H9 (cell line): ENCODE results near the gene DSCAM. TPM values are rescaled to one million over a fixed set of nuclear protein-coding genes. Genes with fewer than 3 reads are reported as not detected.

Experiments
- DNase-seq: peaks from one replicate; pipeline ENCODE4 v3.0.0-alpha.2; 2017
- H2AFZ ChIP-seq: one replicate; pipeline ENCODE4 v1.6.1; 2013; ENCODE audit warnings: mild to moderate bottlenecking, low read length, control low read depth, moderate library complexity
- H2AK5ac ChIP-seq: 2 replicates; pipeline ENCODE4 v1.6.1; 2013; ENCODE audit warnings: low read length, control low read depth, mixed read lengths; ENCODE audit not compliant: insufficient read length
- H2BK120ac ChIP-seq: one replicate; pipeline ENCODE4 v1.6.1; 2013; ENCODE audit warnings: low read depth, mild to moderate bottlenecking, low read length, control low read depth, inconsistent platforms; ENCODE audit not compliant: poor library complexity, severe bottlenecking
- H2BK12ac ChIP-seq: 2 replicates; pipeline ENCODE4 v1.6.1; 2013; ENCODE audit warnings: low read length, control low read depth, mixed read lengths, low read depth; ENCODE audit not compliant: insufficient read length
- H2BK15ac ChIP-seq: 2 replicates; pipeline ENCODE4 v1.6.1; 2013; ENCODE audit warnings: low read depth, low read length, control low read depth
- H2BK20ac ChIP-seq: one replicate; pipeline ENCODE4 v1.6.1; 2013; ENCODE audit warnings: low read depth, mild to moderate bottlenecking, low read length, control low read depth, inconsistent platforms; ENCODE audit not compliant: poor library complexity, severe bottlenecking
- H2BK5ac ChIP-seq: 2 replicates; pipeline ENCODE4 v1.6.1; 2013; ENCODE audit warnings: low read length, control low read depth, mixed read lengths; ENCODE audit not compliant: insufficient read length
- H3K14ac ChIP-seq: 2 replicates; pipeline ENCODE4 v1.6.1; 2013; ENCODE audit warnings: low read length, control low read depth; ENCODE audit not compliant: insufficient read depth
- H3K18ac ChIP-seq: 2 replicates; pipeline ENCODE4 v1.6.1; 2013; ENCODE audit warnings: low read depth, mild to moderate bottlenecking, mixed read lengths, low read length, control low read depth; ENCODE audit not compliant: insufficient read length
- H3K23ac ChIP-seq: 2 replicates; pipeline ENCODE4 v1.6.1; 2013; ENCODE audit warnings: low read length, control low read depth, mixed read lengths, low read depth; ENCODE audit not compliant: insufficient read length
- H3K23me2 ChIP-seq: 2 replicates; pipeline ENCODE4 v1.6.1; 2013; ENCODE audit warnings: low read depth, mild to moderate bottlenecking, mixed read lengths, low read length, control low read depth; ENCODE audit not compliant: insufficient read length, poor library complexity, severe bottlenecking
- H3K27ac ChIP-seq: 2 replicates; pipeline ENCODE4 v1.5.1; 2013; ENCODE audit warnings: low read length, control low read depth, mixed read lengths, low read depth; ENCODE audit not compliant: insufficient read length
- H3K27me3 ChIP-seq: 2 replicates; pipeline ENCODE4 v1.6.1; 2013; ENCODE audit warnings: low read length, control low read depth, inconsistent platforms; ENCODE audit not compliant: insufficient read depth
- H3K4ac ChIP-seq: 2 replicates; pipeline ENCODE4 v1.6.1; 2013; ENCODE audit warnings: low read depth, mild to moderate bottlenecking, control low read depth, inconsistent platforms, low read length, moderate library complexity
- H3K4me1 ChIP-seq: 2 replicates; pipeline ENCODE4 v1.6.1; 2013; ENCODE audit warnings: low read length, control low read depth, inconsistent platforms; ENCODE audit not compliant: insufficient read depth
- H3K4me2 ChIP-seq: 2 replicates; pipeline ENCODE4 v1.6.1; 2013; ENCODE audit warnings: low read length, control low read depth, mixed read lengths; ENCODE audit not compliant: insufficient read length, insufficient read depth
- H3K56ac ChIP-seq: 2 replicates; pipeline ENCODE4 v1.6.1; 2013; ENCODE audit warnings: low read depth, mild to moderate bottlenecking, mixed read lengths, low read length, control low read depth; ENCODE audit not compliant: insufficient read length
- H3K79me1 ChIP-seq: 2 replicates; pipeline ENCODE4 v1.6.1; 2013; ENCODE audit warnings: low read depth, mild to moderate bottlenecking, moderate library complexity, low read length, control low read depth, inconsistent platforms; ENCODE audit not compliant: insufficient read depth, poor library complexity, severe bottlenecking
- H3K79me2 ChIP-seq: 2 replicates; pipeline ENCODE4 v1.6.1; 2013; ENCODE audit warnings: low read length, control low read depth, inconsistent platforms; ENCODE audit not compliant: insufficient read depth
- H3K9ac ChIP-seq: 2 replicates; pipeline ENCODE4 v1.6.1; 2013; ENCODE audit warnings: low read length, control low read depth, mixed read lengths; ENCODE audit not compliant: insufficient read length; ENCODE audit errors: extremely low read depth
- H3K9me3 ChIP-seq: one replicate; pipeline ENCODE4 v1.6.1; 2013; ENCODE audit warnings: low read depth, low read length, inconsistent platforms; ENCODE audit not compliant: control insufficient read depth
- H3T11ph ChIP-seq: one replicate; pipeline ENCODE4 v1.6.1; 2013; ENCODE audit warnings: mild to moderate bottlenecking, low read length, control low read depth, inconsistent platforms
- H4K20me1 ChIP-seq: one replicate; pipeline ENCODE4 v1.6.1; 2013; ENCODE audit not compliant: control insufficient read depth, insufficient read length, insufficient read depth
- H4K5ac ChIP-seq: 2 replicates; pipeline ENCODE4 v1.6.1; 2013; ENCODE audit warnings: low read depth, mild to moderate bottlenecking, mixed read lengths, low read length, control low read depth; ENCODE audit not compliant: insufficient read length
- H4K8ac ChIP-seq: replicated peaks from 2 replicates; pipeline ENCODE4 v1.6.1; 2013; ENCODE audit warnings: low read length, control low read depth, mixed read lengths, low read depth; ENCODE audit not compliant: insufficient read length
- H4K91ac ChIP-seq: 2 replicates; pipeline ENCODE4 v1.6.1; 2013; ENCODE audit warnings: low read depth, mild to moderate bottlenecking, moderate library complexity, mixed read lengths, low read length, control low read depth; ENCODE audit not compliant: insufficient read length
- H3K27ac Mint-ChIP-seq, 3 experiments: 2 replicates in 2 of 3; 3 replicates in 1 of 3; pipeline ENCODE4 v1.8.0; 2020 to 2021; ENCODE audit warnings: mixed read lengths in 3 of 3, mild to moderate bottlenecking in 1 of 3, moderate library complexity in 1 of 3
- H3K27me3 Mint-ChIP-seq: 2 replicates; pipeline ENCODE4 v1.8.0; 2021; ENCODE audit warnings: low read depth, mild to moderate bottlenecking, moderate library complexity, mixed read lengths
- H3K36me3 Mint-ChIP-seq, 3 experiments: 2 replicates in 2 of 3; 3 replicates in 1 of 3; pipeline ENCODE4 v1.8.0; 2020 to 2021; ENCODE audit warnings: low read depth in 3 of 3, mixed read lengths in 3 of 3; ENCODE audit not compliant: insufficient read depth in 1 of 3
- H3K4me1 Mint-ChIP-seq, 2 experiments: 2 replicates each; pipeline ENCODE4 v1.8.0; 2020; ENCODE audit warnings: mixed read lengths in 2 of 2
- H3K4me3 Mint-ChIP-seq, 2 experiments: 2 replicates in 1 of 2; 3 replicates in 1 of 2; pipeline ENCODE4 v1.8.0; 2020 to 2021; ENCODE audit warnings: mild to moderate bottlenecking in 2 of 2, mixed read lengths in 2 of 2, moderate library complexity in 1 of 2
- H3K9me3 Mint-ChIP-seq, 2 experiments: 2 replicates in 1 of 2; 3 replicates in 1 of 2; pipeline ENCODE4 v1.8.0; 2020; ENCODE audit warnings: mild to moderate bottlenecking in 2 of 2, mixed read lengths in 2 of 2, moderate library complexity in 1 of 2
- WGBS: extraction: QIAGEN DNeasy Blood & Tissue Kit; methylation state at CpG from one replicate; pipeline ENCODE4 v1.1.7; 2013; ENCODE audit warnings: missing lambda C conversion rate, low lambda C conversion rate, mixed read lengths; ENCODE audit not compliant: insufficient read length; ENCODE audit errors: extremely low coverage; 5-methylcytosine and 5-hydroxymethylcytosine counted together
- total RNA-seq: library from RNA; stranded (reverse); gene quantifications from 2 replicates; pipeline ENCODE4 v1.2.1, GENCODE V29; 2021
- TF ChIP-seq, protein P1 (sequence below): fragments of 200-600 bp; sonication (generic); conservative IDR thresholded peaks from 3 replicates; pipeline ENCODE4 v1.8.0; 2021; ENCODE audit warnings: antibody characterized with exemption, mild to moderate bottlenecking

The DSCAM gene
- total RNA-seq, 1 experiment from 2014 or later, result 0.17 TPM

DNA sequence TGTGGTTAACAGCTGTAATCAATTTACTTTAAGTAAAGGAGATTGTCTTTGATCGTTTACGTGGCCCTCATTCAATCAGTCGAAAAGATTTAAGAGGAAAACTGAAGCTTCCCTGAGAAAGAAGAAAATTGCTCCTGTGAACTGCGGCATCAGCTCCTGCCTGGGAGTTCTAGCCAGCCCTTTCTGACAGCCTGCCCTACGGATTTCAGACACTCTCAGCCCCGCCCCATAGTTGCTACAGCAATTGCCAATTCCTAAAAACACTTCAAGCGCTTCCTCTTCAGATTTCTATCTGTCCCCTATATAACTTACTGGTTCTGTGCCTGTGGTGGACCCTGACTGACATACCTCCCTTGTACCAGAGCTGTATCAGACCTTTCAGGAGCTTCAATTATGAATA, 277.6 kb downstream of the DSCAM start:
- Histone ChIP-seq H3K14ac (no peak overlapping the region), H4K20me1 (no peaks in the 10 kb centered on the region), H2AFZ (no peak overlapping the region), H3K9me3 (no peaks in the 10 kb centered on the region), H2BK5ac (no peak overlapping the region), H2BK15ac (no peak overlapping the region), H2BK20ac (no peak overlapping the region), H2AK5ac (no peak overlapping the region), H3K4me1 (no peaks in the 10 kb centered on the region), H3K79me2 (0 out of 2 replicates have a peak, but pooled peaks cover 2% of the 10 kb centered on the region), H3K9ac (no peak overlapping the region), H4K8ac (no peak overlapping the region), H3K79me1 (no peaks in the 10 kb centered on the region), H3K27ac (no peak overlapping the region), H4K91ac (no peak overlapping the region), H2BK12ac (no peak overlapping the region), H3K27me3 (no peaks in the 10 kb centered on the region), H3K23me2 (no peaks in the 10 kb centered on the region), H3K56ac (no peak overlapping the region), H2BK120ac (no peak overlapping the region), H3K4me2 (no peak overlapping the region), H3T11ph (no peak overlapping the region), H4K5ac (no peak overlapping the region), H3K18ac (no peak overlapping the region), H3K23ac (no peak overlapping the region), H3K4ac (no peak overlapping the region)
- no peaks in the 10 kb centered on the region; a peak in 2 of 5 replicates for H3K9me3 Mint-ChIP-seq
- TF ChIP-seq, protein P1, sequence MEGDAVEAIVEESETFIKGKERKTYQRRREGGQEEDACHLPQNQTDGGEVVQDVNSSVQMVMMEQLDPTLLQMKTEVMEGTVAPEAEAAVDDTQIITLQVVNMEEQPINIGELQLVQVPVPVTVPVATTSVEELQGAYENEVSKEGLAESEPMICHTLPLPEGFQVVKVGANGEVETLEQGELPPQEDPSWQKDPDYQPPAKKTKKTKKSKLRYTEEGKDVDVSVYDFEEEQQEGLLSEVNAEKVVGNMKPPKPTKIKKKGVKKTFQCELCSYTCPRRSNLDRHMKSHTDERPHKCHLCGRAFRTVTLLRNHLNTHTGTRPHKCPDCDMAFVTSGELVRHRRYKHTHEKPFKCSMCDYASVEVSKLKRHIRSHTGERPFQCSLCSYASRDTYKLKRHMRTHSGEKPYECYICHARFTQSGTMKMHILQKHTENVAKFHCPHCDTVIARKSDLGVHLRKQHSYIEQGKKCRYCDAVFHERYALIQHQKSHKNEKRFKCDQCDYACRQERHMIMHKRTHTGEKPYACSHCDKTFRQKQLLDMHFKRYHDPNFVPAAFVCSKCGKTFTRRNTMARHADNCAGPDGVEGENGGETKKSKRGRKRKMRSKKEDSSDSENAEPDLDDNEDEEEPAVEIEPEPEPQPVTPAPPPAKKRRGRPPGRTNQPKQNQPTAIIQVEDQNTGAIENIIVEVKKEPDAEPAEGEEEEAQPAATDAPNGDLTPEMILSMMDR, result no peak
- H3K27ac Mint-ChIP-seq, result no peak overlapping the region
- H3K4me3 Mint-ChIP-seq, result no peak overlapping the region
- no CpG with 5 or more reads among the region's 7 CpGs for WGBS
- peaks cover 1 to 4% of the 10 kb centered on the region in 2 experiments; a peak in 1 of 4 replicates for H3K4me1 Mint-ChIP-seq
- no peak for DNase-seq
- no peaks in the 10 kb centered on the region for H3K36me3 Mint-ChIP-seq
- H3K27me3 Mint-ChIP-seq, result no peaks in the 10 kb centered on the region; the same call in 1 of the 2 replicates
